NK-92 (cell line): ENCODE measurements around the gene ATG10.

Source experiments
- DNase-seq: peaks from one replicate; lab custom pipeline; 2025; ENCODE audit not compliant: unreplicated experiment; lab: John Stamatoyannopoulos, UW

The ATG10 gene

GRCh38 chr5:82274343-82275211 lies 302.8 kb downstream of the ATG10 start:
- no peak for DNase-seq

- DNase-seq: no peak
These were observed 303.4 kb downstream of the ATG10 start for GRCh38 chr5:82275216-82275664.

- DNase-seq: no peak
These were observed 305.2 kb downstream of the ATG10 start for GRCh38 chr5:82276800-82277612.

GRCh38 chr5:82277613-82277986 lies 305.8 kb downstream of the ATG10 start:
- no peak for DNase-seq

- DNase-seq: no peak
These were observed 306.3 kb downstream of the ATG10 start, which contains the start of gene RPS23 for GRCh38 chr5:82277987-82278710. RPS23 (minus strand) TSS chr5:82278354; CDS start chr5:82278323, 31 bp downstream.

GRCh38 chr5:82278711-82279370 lies 307.0 kb downstream of the ATG10 start:
- no peak for DNase-seq

- no peak for DNase-seq
These were observed 312.1 kb downstream of the ATG10 start for GRCh38 chr5:82283893-82284292.

GRCh38 chr5:82285206-82285605 lies 313.4 kb downstream of the ATG10 start:
- DNase-seq: no peak

- DNase-seq: no peak
These were observed 315.8 kb downstream of the ATG10 start for GRCh38 chr5:82287625-82288024.

GRCh38 chr5:82290005-82290404 lies 318.2 kb downstream of the ATG10 start:
- no peak for DNase-seq

GRCh38 chr5:82290908-82291307 lies 319.1 kb downstream of the ATG10 start:
- no peak for DNase-seq

- no peak for DNase-seq
These were observed 319.6 kb downstream of the ATG10 start for GRCh38 chr5:82291420-82291819.

GRCh38 chr5:82295144-82295543 lies 323.3 kb downstream of the ATG10 start:
- no peak for DNase-seq

- DNase-seq: no peak
These were observed 324.2 kb downstream of the ATG10 start for GRCh38 chr5:82295959-82296531.

GRCh38 chr5:82296929-82297328 lies 325.1 kb downstream of the ATG10 start:
- DNase-seq: no peak

GRCh38 chr5:82297711-82298110 lies 325.9 kb downstream of the ATG10 start:
- no peak for DNase-seq

GRCh38 chr5:82298668-82299067 lies 326.8 kb downstream of the ATG10 start:
- no peak for DNase-seq

GRCh38 chr5:82301190-82301589 lies 329.4 kb downstream of the ATG10 start:
- DNase-seq: no peak
